ENCODE measurements around the gene LRRD1. TPM values are rescaled to one million over a fixed set of nuclear protein-coding genes. Genes with fewer than 3 reads are reported as not detected.

The LRRD1 gene
- total RNA-seq = 0.26 and 0.56 TPM in 2 replicates

DNA sequence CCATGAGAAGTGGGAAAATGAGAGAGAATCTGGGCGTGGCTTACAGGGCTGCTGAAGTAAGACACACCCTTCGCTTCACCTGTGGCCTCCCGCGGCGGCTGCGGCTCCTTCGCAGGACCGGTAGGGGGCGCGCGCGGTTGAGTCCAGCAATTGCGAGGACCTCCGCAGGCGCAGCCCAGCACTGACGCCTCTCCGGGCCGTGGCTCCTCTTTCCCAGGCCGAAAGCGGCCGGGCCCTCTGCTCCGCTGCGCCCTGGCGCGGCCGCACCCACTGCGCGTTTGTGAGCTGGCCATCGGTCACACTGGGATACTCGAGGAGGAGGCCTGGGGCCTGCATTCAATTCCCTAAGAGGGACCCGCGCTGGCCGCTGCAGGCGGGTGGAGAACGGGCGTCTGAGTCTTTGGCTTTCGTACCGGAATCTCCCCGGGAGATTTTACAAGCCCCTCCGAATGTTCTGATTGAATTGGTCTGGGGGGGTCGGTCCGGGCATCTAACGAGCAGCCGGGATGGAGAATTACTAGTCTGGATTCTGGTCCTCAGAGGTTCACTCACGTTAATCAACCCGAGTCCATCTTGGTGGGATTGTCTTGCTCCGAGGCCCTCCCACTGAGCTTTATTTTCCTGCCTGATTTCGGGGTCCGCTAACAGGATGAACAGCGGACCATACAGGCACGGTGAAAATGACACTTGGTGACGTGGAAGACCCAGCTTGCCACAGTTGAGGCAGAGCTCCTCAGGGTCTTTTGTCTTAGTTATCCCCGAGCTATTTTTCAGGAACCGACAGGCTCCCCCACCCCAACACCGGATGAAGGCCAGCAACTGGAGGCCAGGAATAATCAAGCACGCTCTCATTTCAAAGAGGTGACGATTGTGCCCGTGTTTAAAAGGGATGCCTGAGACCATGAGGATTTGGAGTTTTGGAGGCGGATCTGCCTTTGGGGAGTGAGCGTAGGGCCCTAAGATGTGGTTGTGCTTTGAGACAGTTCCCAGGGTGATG, at the start of gene LRRD1:
LRRD1 (minus strand) TSS at position 215 of the 997 bp plus-strand sequence. CDS start 13,940 bp downstream, outside the sequence.

DNA sequence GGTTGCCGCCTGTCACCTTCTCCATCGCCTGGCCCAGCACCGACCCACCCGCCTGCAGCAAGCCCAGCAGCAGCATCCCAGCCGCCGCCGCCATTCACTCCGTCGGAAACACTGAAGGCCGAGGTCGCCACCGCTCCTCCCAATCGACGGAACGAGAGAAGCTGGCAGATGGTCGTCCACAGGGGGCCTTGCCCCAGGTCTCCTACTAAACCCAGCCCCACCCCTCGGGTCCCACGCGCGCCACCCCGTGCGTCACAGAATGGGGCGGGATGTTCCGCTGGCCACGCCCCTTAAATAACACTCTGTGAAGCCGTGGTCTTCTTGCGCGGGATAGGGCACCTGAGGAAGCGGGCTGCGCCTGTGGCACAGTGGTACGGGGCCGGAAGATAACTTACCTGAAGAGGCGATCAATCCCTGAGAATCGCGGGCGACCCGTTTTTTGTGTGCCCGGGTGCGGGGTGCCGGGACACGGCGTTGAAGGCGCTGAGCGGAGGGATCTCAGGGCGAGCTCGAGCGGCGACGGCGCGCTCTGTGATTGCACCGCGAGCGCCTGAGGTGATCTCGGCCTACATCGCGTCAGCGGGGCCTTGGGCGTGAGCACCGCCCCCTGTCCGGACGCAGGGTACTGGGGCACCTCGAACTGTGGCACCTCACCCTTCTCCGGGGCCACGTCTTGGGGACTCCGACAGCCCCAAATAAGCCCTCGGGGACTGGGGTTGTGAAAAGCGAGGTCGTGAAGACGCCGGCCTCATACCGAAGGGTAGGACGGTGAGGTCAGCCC, 44.5 kb downstream of the LRRD1 start, which contains the start of gene CYP51A1:
CYP51A1 (minus strand) TSS at position 207 of the 781 bp plus-strand sequence; CDS start at position 94, 113 bp downstream.

Other genes with a start within 250 kb of the LRRD1 start
- 12.8 and 23.6 TPM in 2 replicates for gene AKAP9, start 238.3 kb downstream of the LRRD1 start, total RNA-seq
- 46.6 and 200 TPM in 2 replicates for gene CYP51A1, start 44.7 kb downstream of the LRRD1 start, total RNA-seq
- 12.0 and 33.0 TPM in 2 replicates for gene KRIT1, start 66.8 kb upstream of the LRRD1 start, total RNA-seq
- 18.9 and 20.9 TPM in 2 replicates for gene ANKIB1, start 66.8 kb upstream of the LRRD1 start, total RNA-seq

Measured in epithelial cell of alveolus of lung (primary cell).